Epithelial cell of proximal tubule (primary cell): ENCODE measurements around the gene MCC. TPM values are rescaled to one million over a fixed set of nuclear protein-coding genes. Genes with fewer than 3 reads are reported as not detected.

Experiments
- DNase-seq: peaks from one replicate; pipeline ENCODE4 v3.0.0-alpha.2; 2011; ENCODE audit warnings: low read depth
- H3K4me3 ChIP-seq: 2 replicates; pipeline ENCODE4 v1.5.1; 2011; ENCODE audit warnings: low read depth, mild to moderate bottlenecking, low read length
- total RNA-seq: library from RNA; depleted of rRNA; stranded (reverse); fragments of >200 nt; gene quantifications from 2 replicates; pipeline ENCODE4 v1.2.3, GENCODE V29; 2015
- TF ChIP-seq, protein P1 (sequence below): conservative IDR thresholded peaks from 2 replicates; pipeline ENCODE4 v1.5.1; 2012; ENCODE audit warnings: low read depth, mild to moderate bottlenecking, low read length

Gene MCC
- total RNA-seq, 1 donor from 2014 or later, result 6.3 TPM

DNA sequence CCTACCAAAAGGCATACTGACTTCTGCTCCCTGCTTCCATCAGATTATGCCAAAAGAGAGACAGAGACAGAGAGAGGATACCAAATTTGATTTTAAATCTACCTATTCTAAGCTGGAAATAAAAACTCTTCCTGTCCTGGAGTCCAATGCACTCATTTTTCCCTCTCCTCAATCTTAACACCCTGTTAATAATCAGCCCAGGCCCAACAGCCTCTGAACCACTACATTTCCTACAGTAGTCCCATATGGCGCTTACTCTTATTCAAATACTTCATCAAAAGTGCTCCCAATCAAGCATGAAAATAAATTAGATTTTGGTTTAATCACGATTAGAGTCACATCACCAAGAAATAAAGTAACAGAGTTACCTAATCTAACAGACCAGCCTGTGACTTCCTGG lies 205.8 kb downstream of the MCC start:
- no peak overlapping the region for H3K4me3 ChIP-seq
- TF ChIP-seq, protein P1, sequence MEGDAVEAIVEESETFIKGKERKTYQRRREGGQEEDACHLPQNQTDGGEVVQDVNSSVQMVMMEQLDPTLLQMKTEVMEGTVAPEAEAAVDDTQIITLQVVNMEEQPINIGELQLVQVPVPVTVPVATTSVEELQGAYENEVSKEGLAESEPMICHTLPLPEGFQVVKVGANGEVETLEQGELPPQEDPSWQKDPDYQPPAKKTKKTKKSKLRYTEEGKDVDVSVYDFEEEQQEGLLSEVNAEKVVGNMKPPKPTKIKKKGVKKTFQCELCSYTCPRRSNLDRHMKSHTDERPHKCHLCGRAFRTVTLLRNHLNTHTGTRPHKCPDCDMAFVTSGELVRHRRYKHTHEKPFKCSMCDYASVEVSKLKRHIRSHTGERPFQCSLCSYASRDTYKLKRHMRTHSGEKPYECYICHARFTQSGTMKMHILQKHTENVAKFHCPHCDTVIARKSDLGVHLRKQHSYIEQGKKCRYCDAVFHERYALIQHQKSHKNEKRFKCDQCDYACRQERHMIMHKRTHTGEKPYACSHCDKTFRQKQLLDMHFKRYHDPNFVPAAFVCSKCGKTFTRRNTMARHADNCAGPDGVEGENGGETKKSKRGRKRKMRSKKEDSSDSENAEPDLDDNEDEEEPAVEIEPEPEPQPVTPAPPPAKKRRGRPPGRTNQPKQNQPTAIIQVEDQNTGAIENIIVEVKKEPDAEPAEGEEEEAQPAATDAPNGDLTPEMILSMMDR, result no peak
- no peak for DNase-seq

DNA sequence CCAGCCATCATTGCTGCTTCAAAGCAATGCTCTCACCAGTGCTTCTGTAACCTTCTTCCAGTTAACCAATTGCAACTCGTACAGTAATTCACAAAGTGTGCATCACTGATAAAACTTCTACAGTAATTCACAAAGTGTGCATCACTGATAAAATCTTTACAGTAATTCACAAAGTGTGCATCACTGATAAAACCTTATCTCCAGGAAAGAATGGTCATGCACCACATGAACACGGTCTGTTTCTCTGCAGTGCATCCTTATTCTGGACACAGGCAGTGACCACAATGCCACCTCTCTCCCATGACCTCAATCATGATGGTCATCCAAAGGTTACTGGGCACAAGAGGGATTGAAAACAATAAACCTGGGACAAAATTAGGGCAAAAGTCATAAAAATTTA lies 207.1 kb downstream of the MCC start:
- TF ChIP-seq, protein P1, result no peak
- no peak for DNase-seq
- no peak overlapping the region for H3K4me3 ChIP-seq

DNA sequence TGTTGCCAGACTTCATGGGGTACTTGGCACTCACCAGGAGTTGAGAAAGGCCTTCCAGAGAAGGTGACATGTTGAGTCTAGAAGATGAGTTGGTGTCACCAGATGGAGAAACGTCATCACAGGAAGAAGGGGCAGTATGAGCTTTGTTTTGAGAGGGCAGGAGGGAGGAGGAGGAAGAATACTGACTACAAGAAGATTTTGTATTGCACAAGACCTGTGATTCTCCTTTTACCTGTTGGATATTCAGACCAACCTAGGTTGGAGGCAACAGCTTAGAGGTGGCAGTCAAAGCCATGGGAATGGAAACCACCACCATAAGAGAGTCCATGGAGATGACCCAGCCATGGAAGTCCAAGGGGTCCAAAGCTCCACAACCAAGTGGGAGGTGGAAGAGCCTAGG lies 207.7 kb downstream of the MCC start:
- DNase-seq, result no peak
- TF ChIP-seq, protein P1, result no peak
- no peak overlapping the region for H3K4me3 ChIP-seq

DNA sequence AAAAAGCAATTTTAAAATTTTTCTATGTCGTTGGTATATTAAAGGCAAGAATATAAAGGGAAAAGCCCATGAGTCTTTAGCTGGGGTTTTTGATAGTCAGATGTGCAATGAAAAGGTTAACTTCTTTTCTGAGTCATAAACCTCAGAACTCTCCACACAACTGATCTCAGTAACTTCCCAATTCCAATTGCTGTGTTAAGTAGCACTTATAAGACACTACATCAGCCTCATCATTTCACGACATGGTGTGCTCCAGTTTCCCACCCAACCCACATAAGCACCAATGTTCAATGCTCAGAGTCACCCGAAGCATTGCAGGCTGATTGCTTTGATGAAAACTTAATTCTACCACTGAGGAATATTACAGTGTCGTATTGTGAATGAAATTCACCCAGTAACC lies 209.3 kb downstream of the MCC start:
- H3K4me3 ChIP-seq, result no peak overlapping the region
- DNase-seq, result no peak
- TF ChIP-seq, protein P1, result no peak

DNA sequence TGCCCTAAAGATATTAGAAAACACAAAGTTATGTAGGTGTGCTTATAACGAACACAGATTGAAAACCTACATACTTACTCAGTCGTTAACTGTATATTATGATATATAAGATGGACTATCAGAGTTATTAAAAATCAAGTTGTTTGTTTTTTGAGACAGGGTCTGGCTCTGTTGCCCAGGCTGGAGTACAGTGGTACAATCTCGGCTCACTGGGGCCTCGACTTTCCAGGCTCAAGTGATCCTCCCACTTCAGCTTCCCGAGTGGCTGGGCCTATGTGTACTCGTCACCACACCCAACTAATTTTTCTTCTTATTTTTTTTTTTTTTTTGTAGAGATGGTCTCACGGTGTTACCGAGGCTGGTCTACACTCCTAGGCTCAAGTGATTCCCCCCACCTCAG lies 211.8 kb downstream of the MCC start:
- no peak for DNase-seq
- H3K4me3 ChIP-seq, result no peak overlapping the region
- TF ChIP-seq, protein P1, result no peak

DNA sequence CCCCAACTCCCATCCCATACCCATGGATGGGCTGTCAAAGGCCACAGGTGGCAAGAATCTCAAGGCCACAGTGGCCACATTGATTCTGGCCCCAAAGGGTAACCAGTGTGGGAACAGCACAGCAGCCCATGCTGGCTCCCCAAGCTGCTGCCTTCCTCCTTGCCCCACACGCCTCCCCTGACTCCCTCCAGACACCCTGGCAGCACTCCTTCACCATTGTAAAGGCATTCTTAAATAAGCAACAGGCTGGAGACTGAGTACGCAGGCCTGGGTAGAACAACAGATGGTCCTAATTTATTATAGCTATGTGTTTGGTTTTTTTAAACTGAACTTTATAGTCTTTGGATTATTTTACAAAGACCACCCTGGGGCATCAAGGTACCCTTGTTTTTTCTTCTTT lies 212.3 kb downstream of the MCC start:
- DNase-seq, result no peak
- H3K4me3 ChIP-seq, result no peak overlapping the region
- TF ChIP-seq, protein P1, result no peak

DNA sequence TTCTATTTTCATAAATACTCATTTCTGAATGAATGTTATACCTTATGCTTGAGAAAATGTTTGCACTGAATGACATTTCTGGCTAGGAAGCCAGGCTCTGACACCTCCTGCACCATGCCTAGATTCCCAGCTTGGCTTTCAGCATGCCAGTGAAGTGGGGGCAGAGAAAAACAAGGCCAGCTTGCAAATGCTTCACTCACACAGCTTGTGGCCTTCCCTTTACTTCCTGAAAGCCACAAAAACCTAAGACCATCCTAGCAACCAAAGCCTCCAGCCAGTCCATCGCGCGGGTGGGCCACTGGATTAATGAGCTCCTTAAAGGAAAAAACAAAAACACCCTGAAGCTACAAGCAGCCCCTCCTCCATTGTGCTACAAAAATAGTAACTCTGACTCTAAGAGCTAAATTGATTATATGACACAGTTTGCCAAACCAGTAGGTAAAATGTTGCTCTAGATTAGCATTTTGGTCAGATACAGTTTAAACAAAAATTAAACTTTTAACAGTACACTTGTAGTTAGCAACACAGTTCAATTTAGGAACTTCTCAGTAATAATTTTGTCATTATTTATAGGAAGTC lies 213.3 kb downstream of the MCC start:
- no peak overlapping the region for H3K4me3 ChIP-seq
- no peak for DNase-seq
- TF ChIP-seq, protein P1, result no peak
